Measurements from ENCODE around the gene CARD11. TPM values are rescaled to one million over a fixed set of nuclear protein-coding genes. Genes with fewer than 3 reads are reported as not detected.

The CARD11 gene
- total and polyA plus RNA-seq, 2 of the 13 experiments (the other 11 are each of a cell fraction or from before 2014, with no cell fraction given), result 0.04 TPM; not detected in 1

- TF ChIP-seq ASH2L (IDR thresholded peaks at IDR 0.05; ENCODE audit: insufficient read length, low read depth, low read length) (no peak), NRL (CRISPR knock-in tag; IDR thresholded peaks at IDR 0.05; ENCODE audit: borderline replicate concordance) (no peak), DNMT1 (CRISPR knock-in tag; IDR thresholded peaks at IDR 0.05) (no peak), HIVEP1 (CRISPR knock-in tag; IDR thresholded peaks at IDR 0.05) (no peak), ZC3H13 (CRISPR knock-in tag; IDR thresholded peaks at IDR 0.05) (no peak), ZNF276 (CRISPR knock-in tag; IDR thresholded peaks at IDR 0.05; ENCODE audit: low read depth) (no peak)
Measured at GRCh38 chr7:2956076-2956475, 87.6 kb downstream of the CARD11 start (continued).

- ChIA-PET CTCF (ENCODE audit: low intra/inter-chr PET ratio, low total read pairs) (no interaction called here), POLR2A (no interaction called here)
- TF ChIP-seq ZNF292 (CRISPR knock-in tag; IDR thresholded peaks at IDR 0.05; ENCODE audit: borderline replicate concordance, low read depth) (no peak), PBX3 (CRISPR knock-in tag; IDR thresholded peaks at IDR 0.05; ENCODE audit: borderline replicate concordance) (no peak), PHF21A (CRISPR knock-in tag; IDR thresholded peaks at IDR 0.05) (no peak)
- DNase-seq (ENCODE audit: low spot score) (no peak), ATAC-seq (no peak), FAIRE-seq (no peak)
- no TSS peak for BruUV-seq (replicated peaks)
- H3K79me2 ChIP-seq (ENCODE audit: insufficient read depth, low read length), result no peaks in the 10 kb centered on the region
- H3K4me2 ChIP-seq (ENCODE audit: low read depth, low read length), result no peak overlapping the region
- no peaks in the 10 kb centered on the region; a peak in 1 of 5 replicates for H3K27me3 ChIP-seq (ENCODE audit: control insufficient read depth in 1 of 2, insufficient read depth in 2 of 2, low read length in 2 of 2)
- no peaks in the 10 kb centered on the region for H3K36me3 ChIP-seq (replicated peaks in 1 of 2; ENCODE audit: control insufficient read depth in 1 of 2, insufficient read depth in 2 of 2, low read length in 2 of 2)
- H4K20me1 ChIP-seq (ENCODE audit: insufficient read depth, low read length), result no peaks in the 10 kb centered on the region
- H3K27ac ChIP-seq (ENCODE audit: extremely low read length, insufficient read depth, low read length), result no peak overlapping the region
- in situ Hi-C loops (cut with HindIII; ENCODE audit: extremely low pct_ligation_motif_present, low pct_unique_long_range_greater_than_20kb), result no loop called here
- H3K9ac ChIP-seq (ENCODE audit: insufficient read depth, low read depth, low read length), result no peak overlapping the region
- H2AFZ ChIP-seq (ENCODE audit: low read length), result no peak overlapping the region
- intact Hi-C loops (cut with micrococcal nuclease; ENCODE audit: unreplicated experiment), result no loop called here
- no peaks in the 10 kb centered on the region for H3K9me3 ChIP-seq (ENCODE audit: low read length)
- H3K4me1 ChIP-seq (ENCODE audit: insufficient read depth, low read length), result no peaks in the 10 kb centered on the region
- WGBS (ENCODE audit: low lambda C conversion rate), result 41% methylated on average over 3 of the region's 4 CpGs
- H3K4me3 ChIP-seq (replicated peaks in 1 of 3; ENCODE audit: insufficient read depth in 1 of 3, low read depth in 2 of 3, low read length in 3 of 3), result no peak overlapping the region
Measured at GRCh38 chr7:2955269-2955668, 88.4 kb downstream of the CARD11 start.
